Measurements from ENCODE around the gene PIGU. TPM values are rescaled to one million over a fixed set of nuclear protein-coding genes. Genes with fewer than 3 reads are reported as not detected.
A peak's percentile ranks its signal among the peaks of the same experiment; 100 is the strongest.

Gene PIGU
- total RNA-seq, 4 donors from 2014 or later, result 12.8 to 14.1 (median 13.7) TPM

DNA sequence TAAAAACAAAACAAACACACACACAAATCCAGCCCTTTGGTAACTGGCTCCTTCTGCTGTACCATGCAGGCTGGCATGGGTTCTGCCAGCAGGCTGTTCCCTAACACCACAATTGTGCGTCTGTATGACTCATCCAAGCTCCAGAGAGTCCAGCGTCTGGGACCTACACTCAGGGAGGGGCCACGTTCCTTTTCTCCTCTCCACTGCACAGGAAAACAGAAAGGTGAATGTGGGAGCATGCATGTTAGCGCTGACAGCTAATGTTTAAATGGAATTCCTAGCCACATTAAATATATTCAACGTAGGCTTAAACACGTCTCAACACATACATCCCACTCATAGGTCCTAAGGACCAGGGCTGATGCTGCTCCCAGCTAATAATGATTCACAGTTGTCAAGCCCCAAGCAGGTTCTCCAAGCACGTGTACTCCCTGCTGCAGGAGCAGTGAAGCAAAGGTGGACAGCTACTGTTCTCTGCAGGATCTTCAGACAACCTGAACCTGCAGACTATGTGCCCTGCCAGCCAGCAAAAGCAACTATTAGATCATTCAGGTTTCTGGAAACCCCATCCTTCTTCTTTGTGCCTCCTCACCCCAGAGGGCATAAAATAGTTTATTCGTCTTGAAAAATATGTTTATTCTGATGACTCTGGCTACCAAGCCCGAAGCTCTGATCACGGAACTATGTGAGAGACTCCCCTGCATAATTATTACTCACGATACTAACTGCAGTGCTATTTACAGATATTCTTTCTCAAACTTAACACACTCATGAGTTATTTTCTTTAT lies 97.5 kb downstream of the PIGU start:
- in situ Hi-C loops (cut with MboI; ENCODE audit: low sequenced_read_pairs in 4 of 4), result loop anchor here (10.0 to 25.0 kb wide), 2 partner anchors 183 to 195 kb away; no protein-coding TSS in a partner anchor

DNA sequence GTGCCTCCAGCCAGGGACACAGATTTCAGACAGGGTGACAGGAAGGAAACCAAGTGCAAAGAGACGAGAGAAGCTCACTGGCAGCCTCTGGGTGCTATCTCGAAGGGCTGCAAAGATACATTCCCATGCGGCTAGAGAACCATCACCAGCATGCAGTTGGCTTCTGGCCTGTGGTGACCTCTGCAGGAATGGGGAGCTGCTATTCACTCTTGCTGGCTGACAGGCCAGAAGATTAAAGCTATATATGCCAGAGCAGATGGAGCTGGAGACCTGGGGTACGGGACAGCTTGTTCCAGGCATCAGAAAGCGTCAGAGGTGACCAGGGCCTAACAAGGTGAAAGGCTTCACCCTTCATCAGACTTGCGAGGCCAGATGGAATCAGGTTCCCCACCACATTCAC lies 98.4 kb downstream of the PIGU start:
- DNase-seq (peak in 1 of 2 donors; percentile 32), ATAC-seq (peak in 1 of 2 donors; percentile 32)
- no peak for TF ChIP-seq POLR2A (IDR thresholded peaks at IDR 0.05)
- TF ChIP-seq, protein P1, sequence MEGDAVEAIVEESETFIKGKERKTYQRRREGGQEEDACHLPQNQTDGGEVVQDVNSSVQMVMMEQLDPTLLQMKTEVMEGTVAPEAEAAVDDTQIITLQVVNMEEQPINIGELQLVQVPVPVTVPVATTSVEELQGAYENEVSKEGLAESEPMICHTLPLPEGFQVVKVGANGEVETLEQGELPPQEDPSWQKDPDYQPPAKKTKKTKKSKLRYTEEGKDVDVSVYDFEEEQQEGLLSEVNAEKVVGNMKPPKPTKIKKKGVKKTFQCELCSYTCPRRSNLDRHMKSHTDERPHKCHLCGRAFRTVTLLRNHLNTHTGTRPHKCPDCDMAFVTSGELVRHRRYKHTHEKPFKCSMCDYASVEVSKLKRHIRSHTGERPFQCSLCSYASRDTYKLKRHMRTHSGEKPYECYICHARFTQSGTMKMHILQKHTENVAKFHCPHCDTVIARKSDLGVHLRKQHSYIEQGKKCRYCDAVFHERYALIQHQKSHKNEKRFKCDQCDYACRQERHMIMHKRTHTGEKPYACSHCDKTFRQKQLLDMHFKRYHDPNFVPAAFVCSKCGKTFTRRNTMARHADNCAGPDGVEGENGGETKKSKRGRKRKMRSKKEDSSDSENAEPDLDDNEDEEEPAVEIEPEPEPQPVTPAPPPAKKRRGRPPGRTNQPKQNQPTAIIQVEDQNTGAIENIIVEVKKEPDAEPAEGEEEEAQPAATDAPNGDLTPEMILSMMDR (IDR thresholded peaks at IDR 0.05 in 4 of 5, conservative IDR thresholded peaks at IDR 0.05 in 1 of 5), result no peak
- Histone ChIP-seq H3K36me3 (peaks cover 0 to 13% of the 10 kb centered on the region in 2 donors), H3K27ac (peak overlapping the region; percentile 60 to 76 (median 64)), H3K4me3 (no peak overlapping the region), H3K9me3 (no peaks in the 10 kb centered on the region), H3K4me1 (peaks cover 24 to 30% of the 10 kb centered on the region in 2 donors), H3K27me3 (no peaks in the 10 kb centered on the region)
- intact Hi-C loops (cut with DNase I; ENCODE audit: low total_unique reads) (no loop called here), in situ Hi-C loops (cut with MboI; ENCODE audit: low sequenced_read_pairs in 4 of 4) (loop anchor here (10.0 to 25.0 kb wide), 2 partner anchors 184 to 196 kb away; no protein-coding TSS in a partner anchor)

More for the DNA sequence above, 97.5 kb downstream of the PIGU start:
- H3K27ac ChIP-seq, result peak overlapping the region; percentile 60 to 76 (median 64)
- ATAC-seq (peak; percentile 94 to 98), DNase-seq (peak; percentile 61 to 78)
- H3K9me3 ChIP-seq, result no peaks in the 10 kb centered on the region
- H3K4me3 ChIP-seq, result no peak overlapping the region
- TF ChIP-seq POLR2A (IDR thresholded peaks at IDR 0.05), result no peak
- TF ChIP-seq, protein P1 (IDR thresholded peaks at IDR 0.05 in 4 of 5, conservative IDR thresholded peaks at IDR 0.05 in 1 of 5), result peak; percentile 43 to 74 (median 67)
- no peaks in the 10 kb centered on the region for H3K27me3 ChIP-seq
- H3K4me1 ChIP-seq, result peaks cover 24 to 35% of the 10 kb centered on the region in 2 donors
- intact Hi-C loops (cut with DNase I; ENCODE audit: low total_unique reads), result loop anchor here (1.0 kb wide), 2 partner anchors 129 to 190 kb away; no protein-coding TSS in a partner anchor
- H3K36me3 ChIP-seq, result peaks cover 0 to 7% of the 10 kb centered on the region in 2 donors

DNA sequence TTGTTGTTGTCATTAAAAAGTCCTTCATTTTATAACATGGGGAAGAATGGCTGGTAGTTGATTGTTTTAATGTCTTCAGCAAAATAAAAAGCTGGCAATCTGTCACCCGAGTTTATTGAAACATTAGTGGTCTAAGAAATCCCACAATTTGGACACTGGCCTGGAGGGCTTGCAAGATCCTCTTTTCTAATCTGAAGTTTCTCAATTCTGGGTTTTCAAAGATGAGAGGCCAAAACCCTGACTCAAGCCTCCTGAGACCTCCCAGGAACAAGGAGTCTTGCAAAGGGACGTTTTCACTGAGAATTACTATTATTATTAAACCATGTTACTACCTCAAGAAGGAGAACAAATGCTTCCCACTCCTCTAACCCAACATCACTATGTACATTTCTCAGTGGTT lies 98.9 kb downstream of the PIGU start:
- in situ Hi-C loops (cut with MboI; ENCODE audit: low sequenced_read_pairs in 4 of 4), result loop anchor here (10.0 to 25.0 kb wide), 2 partner anchors 184 to 197 kb away; no protein-coding TSS in a partner anchor
- Histone ChIP-seq H3K36me3 (peaks cover 0 to 17% of the 10 kb centered on the region in 2 donors), H3K9me3 (no peaks in the 10 kb centered on the region), H3K4me1 (peaks cover 22 to 25% of the 10 kb centered on the region in 2 donors), H3K4me3 (no peak overlapping the region), H3K27ac (peak overlapping the region; percentile 60 to 76 (median 64)), H3K27me3 (no peaks in the 10 kb centered on the region)
- TF ChIP-seq, protein P1 (IDR thresholded peaks at IDR 0.05 in 4 of 5, conservative IDR thresholded peaks at IDR 0.05 in 1 of 5), result no peak
- TF ChIP-seq POLR2A (IDR thresholded peaks at IDR 0.05), result no peak
- DNase-seq, result peak in 1 of 2 donors; percentile 43
- ATAC-seq, result peak; percentile 12 to 32
- intact Hi-C loops (cut with DNase I; ENCODE audit: low total_unique reads), result no loop called here

DNA sequence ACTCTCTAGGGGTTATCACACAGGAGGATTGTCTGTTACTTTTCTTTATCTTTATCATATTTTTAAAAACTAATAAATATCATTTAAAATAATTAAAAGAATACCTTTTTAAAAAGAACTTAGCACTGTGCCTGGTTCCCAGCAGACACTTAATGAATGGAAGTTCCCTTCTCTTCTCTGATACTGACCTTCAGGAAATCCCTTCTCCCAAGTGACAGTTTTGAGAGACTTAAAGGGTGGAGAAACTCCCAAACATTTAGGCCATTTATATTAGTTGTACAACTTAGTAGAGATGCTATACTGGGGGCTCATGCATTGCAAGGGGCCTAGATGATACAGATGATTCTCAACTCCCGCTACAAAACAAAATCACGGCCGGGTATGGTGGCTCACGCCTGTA lies 99.8 kb downstream of the PIGU start:
- H3K27ac ChIP-seq, result no peak overlapping the region
- H3K4me3 ChIP-seq, result no peak overlapping the region
- peaks cover 0 to 26% of the 10 kb centered on the region in 2 donors for H3K36me3 ChIP-seq
- no peaks in the 10 kb centered on the region for H3K9me3 ChIP-seq
- peaks cover 20 to 21% of the 10 kb centered on the region in 2 donors for H3K4me1 ChIP-seq
- intact Hi-C loops (cut with DNase I; ENCODE audit: low total_unique reads) (no loop called here), in situ Hi-C loops (cut with MboI; ENCODE audit: low sequenced_read_pairs in 4 of 4) (loop anchor here (10.0 to 25.0 kb wide), 2 partner anchors 185 to 198 kb away; no protein-coding TSS in a partner anchor)
- TF ChIP-seq POLR2A (IDR thresholded peaks at IDR 0.05), result no peak
- TF ChIP-seq, protein P1 (IDR thresholded peaks at IDR 0.05 in 4 of 5, conservative IDR thresholded peaks at IDR 0.05 in 1 of 5), result no peak
- DNase-seq, result no peak
- no peak for ATAC-seq
- no peaks in the 10 kb centered on the region for H3K27me3 ChIP-seq

Measured in gastrocnemius medialis (tissue), 4 donors.